Upper lobe of left lung (tissue), 6 donors: Measurements from ENCODE around the gene HES4. TPM values are rescaled to one million over a fixed set of nuclear protein-coding genes. Genes with fewer than 3 reads are reported as not detected.

Experiments used
- ATAC-seq, 2 donors: fragments of 200-7000 bp; cut with Tn5 transposase; one replicate each; pipeline ENCODE4 v1.9.1; 2022; ENCODE audit warnings: mild to moderate bottlenecking in 2 of 2, moderate library complexity in 2 of 2; ENCODE audit not compliant: low FRiP score in 2 of 2
- DNase-seq, 2 donors: peaks; one replicate each; pipeline ENCODE4 v3.0.0-alpha.2; 2019 to 2020
- H3K27ac ChIP-seq, 4 donors: fragments of 200-600 bp; sonication (generic); one replicate each; pipeline ENCODE4 v1.5.1; 2016 to 2019
- H3K27me3 ChIP-seq, 4 donors: fragments of 200-600 bp; sonication (generic); one replicate each; pipeline ENCODE4 v1.5.1; 2017 to 2019
- H3K36me3 ChIP-seq, 4 donors: fragments of 200-600 bp; sonication (generic); one replicate each; pipeline ENCODE4 v1.5.1; 2016 to 2019
- H3K4me1 ChIP-seq, 4 donors: fragments of 200-600 bp; sonication (generic); one replicate each; pipeline ENCODE4 v1.5.1; 2018 to 2019
- H3K4me3 ChIP-seq, 4 donors: fragments of 200-600 bp; sonication (generic); one replicate each; pipeline ENCODE4 v1.5.1; 2017 to 2019; ENCODE audit warnings: mild to moderate bottlenecking in 2 of 4, moderate library complexity in 1 of 4
- H3K9me3 ChIP-seq, 4 donors: fragments of 200-600 bp; sonication (generic); one replicate each; pipeline ENCODE4 v1.5.1; 2018 to 2019
- CTCF ChIP-seq, 6 experiments: fragments of 450-650 bp in 4 of 6; fragments of 200-600 bp in 2 of 6; sonication (generic) in 2 of 6; IDR thresholded peaks; one replicate each; pipeline ENCODE4 v1.5.1; 2016 to 2019; ENCODE audit warnings: antibody characterized with exemption in 6 of 6
- EP300 ChIP-seq, 4 donors: sonication (generic); formaldehyde crosslinking; IDR thresholded peaks; one replicate each; pipeline ENCODE4 v1.5.1; 2017; ENCODE audit warnings: antibody characterized with exemption in 4 of 4, control low read depth in 2 of 4
- POLR2A ChIP-seq, 4 donors: fragments of 450-650 bp; IDR thresholded peaks; one replicate each; pipeline ENCODE4 v1.5.1; 2016 to 2017; ENCODE audit warnings: antibody characterized with exemption in 4 of 4, mild to moderate bottlenecking in 2 of 4
- POLR2AphosphoS5 ChIP-seq, 2 donors: sonication (generic); formaldehyde crosslinking; IDR thresholded peaks; one replicate each; pipeline ENCODE4 v1.5.1; 2017; ENCODE audit warnings: antibody characterized with exemption in 2 of 2
- WGBS, 2 donors: methylation state at CpG; one replicate each; pipeline ENCODE4 v1.1.5; 2017 to 2018; 5-methylcytosine and 5-hydroxymethylcytosine counted together
- total RNA-seq, 6 donors: library from RNA; depleted of rRNA in 4 of 6; stranded (reverse); fragments of >200 nt in 4 of 6; gene quantifications; one replicate each; pipeline versions ENCODE4 v1.1.0 to v1.2.1, GENCODE V29; 2016 to 2021
- donor health status: DM: no; HTN: no; CAD: no; lungs with moderate emphysema.
- donor health status: DM: no; HTN: yes; CAD: no; lungs with severe emphysema.

The HES4 gene
- total RNA-seq, 6 donors from 2014 or later = 26.5 to 55.0 (median 35.0) TPM

- peaks cover 0 to 28% (median 8%) of the 10 kb centered on the region in 4 donors for H3K27me3 ChIP-seq
- peaks cover 0 to 4% (median 0%) of the 10 kb centered on the region in 4 donors for H3K36me3 ChIP-seq
- no peak overlapping the region for H3K4me3 ChIP-seq
- ATAC-seq (no peak), DNase-seq (peak in 1 of 2 donors; percentile 58)
- H3K27ac ChIP-seq = no peak overlapping the region
- peaks cover 29 to 43% (median 38%) of the 10 kb centered on the region in 4 donors for H3K4me1 ChIP-seq
- TF ChIP-seq CTCF (IDR thresholded peaks at IDR 0.05) (no peak), POLR2A (IDR thresholded peaks at IDR 0.05) (no peak), EP300 (IDR thresholded peaks at IDR 0.05) (no peak), POLR2AphosphoS5 (IDR thresholded peaks at IDR 0.05) (no peak)
- no peaks in the 10 kb centered on the region for H3K9me3 ChIP-seq
- WGBS, 2 donors = 93 to 96% methylated on average over 5 to 19 of the region's 19 CpGs
These were observed 35.5 kb upstream of the HES4 start for GRCh38 chr1:1035291-1035943.

GRCh38 chr1:1034439-1034781 lies 34.5 kb upstream of the HES4 start:
- peak in 1 of 2 donors; percentile 85 for DNase-seq
- no peak for ATAC-seq
- Histone ChIP-seq H3K27me3 (peaks cover 0 to 22% (median 8%) of the 10 kb centered on the region in 4 donors), H3K4me1 (peaks cover 19 to 33% (median 28%) of the 10 kb centered on the region in 4 donors), H3K36me3 (peaks cover 0 to 4% (median 0%) of the 10 kb centered on the region in 4 donors), H3K9me3 (no peaks in the 10 kb centered on the region), H3K27ac (no peak overlapping the region), H3K4me3 (no peak overlapping the region)
- 62 to 80% methylated on average over 15 to 22 of the region's 30 CpGs for WGBS, 2 donors
- TF ChIP-seq POLR2AphosphoS5 (IDR thresholded peaks at IDR 0.05) (no peak), CTCF (IDR thresholded peaks at IDR 0.05) (no peak), POLR2A (IDR thresholded peaks at IDR 0.05) (no peak), EP300 (IDR thresholded peaks at IDR 0.05) (no peak)

GRCh38 chr1:1033731-1034438 lies 34.0 kb upstream of the HES4 start:
- H3K4me3 ChIP-seq = peak overlapping the region in 3 of 4 donors; percentile 50 to 59 (median 51)
- no peaks in the 10 kb centered on the region for H3K9me3 ChIP-seq
- H3K27ac ChIP-seq = no peak overlapping the region
- H3K36me3 ChIP-seq = peaks cover 0 to 4% (median 0%) of the 10 kb centered on the region in 4 donors
- TF ChIP-seq CTCF (IDR thresholded peaks at IDR 0.05) (no peak), POLR2AphosphoS5 (IDR thresholded peaks at IDR 0.05) (no peak), POLR2A (IDR thresholded peaks at IDR 0.05) (no peak), EP300 (IDR thresholded peaks at IDR 0.05) (no peak)
- 44 to 55% methylated on average over 49 to 58 of the region's 71 CpGs for WGBS, 2 donors
- ATAC-seq (no peak), DNase-seq (peak in 1 of 2 donors; percentile 86)
- H3K4me1 ChIP-seq = peaks cover 17 to 28% (median 23%) of the 10 kb centered on the region in 4 donors
- H3K27me3 ChIP-seq = peaks cover 0 to 22% (median 8%) of the 10 kb centered on the region in 4 donors

GRCh38 chr1:1033009-1033587 lies 33.2 kb upstream of the HES4 start:
- TF ChIP-seq CTCF (IDR thresholded peaks at IDR 0.05) = peak; percentile 67 to 94 (median 81)
- no peak for TF ChIP-seq POLR2A (IDR thresholded peaks at IDR 0.05)
- ATAC-seq = peak; percentile 86 to 87
- no peaks in the 10 kb centered on the region for H3K9me3 ChIP-seq
- DNase-seq = peak; percentile 92 to 95
- H3K4me1 ChIP-seq = peaks cover 17 to 27% (median 22%) of the 10 kb centered on the region in 4 donors
- H3K36me3 ChIP-seq = peaks cover 0 to 4% (median 0%) of the 10 kb centered on the region in 4 donors
- WGBS, 2 donors = 5 to 17% methylated on average over 14 to 15 of the region's 73 CpGs
- peak overlapping the region in 3 of 4 donors; percentile 50 to 59 (median 51) for H3K4me3 ChIP-seq
- peaks cover 0 to 22% (median 8%) of the 10 kb centered on the region in 4 donors for H3K27me3 ChIP-seq
- peak overlapping the region in 2 of 4 donors; percentile 23 to 26 for H3K27ac ChIP-seq
